Kasumi-1 (cell line): ENCODE data around the gene IPO13.
A peak's percentile ranks its signal among the peaks of the same experiment; 100 is the strongest.

ENCODE experiments used
- DNase-seq, 2 experiments: peaks; one replicate each; lab custom pipeline; 2025; lab: John Stamatoyannopoulos, UW

The IPO13 gene

DNA sequence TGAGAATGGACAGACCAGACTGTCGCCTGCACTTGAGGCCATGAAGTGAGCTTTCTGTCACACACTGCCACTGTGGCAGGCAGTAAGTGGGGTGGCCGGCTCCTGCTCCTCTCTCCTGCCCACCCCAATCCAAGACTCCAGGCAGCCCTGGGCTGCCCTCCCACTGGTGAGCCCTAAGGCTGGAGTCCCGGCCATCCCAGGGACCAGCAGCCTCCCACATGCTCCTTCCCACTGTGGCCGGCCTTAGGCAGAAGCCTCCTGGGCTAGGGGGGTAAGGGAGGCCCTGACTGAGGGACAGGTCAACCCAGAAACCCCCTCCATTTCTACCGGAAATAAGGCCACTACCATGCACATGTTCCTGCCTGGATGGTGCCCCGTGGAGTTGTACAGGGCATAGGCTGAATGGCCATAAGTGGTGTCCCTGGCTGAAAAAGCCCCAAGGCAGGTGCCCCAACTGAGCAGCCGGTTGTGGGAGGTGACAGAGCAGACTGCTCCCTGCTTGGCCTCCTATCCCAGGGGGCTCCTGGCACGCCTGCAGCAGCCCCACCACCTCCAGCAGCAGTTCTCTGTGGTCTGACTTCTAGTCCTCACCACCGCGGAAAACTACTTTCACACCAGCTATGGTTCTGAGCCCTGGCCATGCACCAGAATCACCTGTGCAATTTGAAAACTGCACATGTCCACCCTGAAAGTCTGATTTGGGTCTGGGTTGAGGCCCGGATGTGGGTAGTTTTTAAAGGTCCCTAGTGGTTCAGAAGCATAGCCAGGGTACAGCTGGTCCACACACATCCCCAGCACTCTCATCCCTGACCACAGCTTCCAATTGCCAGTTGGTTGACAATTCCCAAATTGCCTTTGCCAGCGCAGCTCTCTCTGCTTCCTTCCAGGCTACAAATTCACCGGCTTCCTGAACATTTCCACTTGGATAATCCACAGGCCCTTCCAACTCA, 14.8 kb upstream of the IPO13 start:
- DNase-seq = no peak

DNA sequence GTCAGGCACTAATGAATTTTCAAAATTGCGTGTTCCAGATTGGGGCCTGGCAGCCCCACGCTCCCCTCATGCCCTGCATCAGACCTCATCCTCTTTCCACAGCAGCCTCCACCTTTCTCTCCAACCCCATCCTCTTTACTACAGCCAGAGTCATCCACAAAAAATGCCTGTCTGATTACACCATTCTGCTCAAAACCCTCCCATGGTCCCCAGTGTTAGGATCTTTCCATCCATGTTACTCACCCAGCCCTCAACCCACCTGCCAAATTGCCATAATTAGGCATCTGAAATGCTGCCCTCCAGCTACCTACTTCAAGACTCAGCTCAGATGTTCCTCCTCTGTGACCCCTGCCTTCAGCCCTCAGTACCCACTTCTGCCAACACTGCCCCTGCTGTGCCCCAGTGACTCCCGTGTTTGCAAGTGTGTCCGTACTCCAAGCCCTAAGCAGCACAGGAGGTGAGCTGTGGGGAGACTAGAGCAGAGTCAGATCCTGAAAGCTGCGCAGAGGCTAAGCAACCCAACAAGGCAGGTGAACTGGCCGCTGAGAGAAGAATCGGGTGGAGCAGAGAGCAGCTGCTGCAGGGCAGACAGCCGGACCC, 13.9 kb upstream of the IPO13 start:
- no peak for DNase-seq

DNA sequence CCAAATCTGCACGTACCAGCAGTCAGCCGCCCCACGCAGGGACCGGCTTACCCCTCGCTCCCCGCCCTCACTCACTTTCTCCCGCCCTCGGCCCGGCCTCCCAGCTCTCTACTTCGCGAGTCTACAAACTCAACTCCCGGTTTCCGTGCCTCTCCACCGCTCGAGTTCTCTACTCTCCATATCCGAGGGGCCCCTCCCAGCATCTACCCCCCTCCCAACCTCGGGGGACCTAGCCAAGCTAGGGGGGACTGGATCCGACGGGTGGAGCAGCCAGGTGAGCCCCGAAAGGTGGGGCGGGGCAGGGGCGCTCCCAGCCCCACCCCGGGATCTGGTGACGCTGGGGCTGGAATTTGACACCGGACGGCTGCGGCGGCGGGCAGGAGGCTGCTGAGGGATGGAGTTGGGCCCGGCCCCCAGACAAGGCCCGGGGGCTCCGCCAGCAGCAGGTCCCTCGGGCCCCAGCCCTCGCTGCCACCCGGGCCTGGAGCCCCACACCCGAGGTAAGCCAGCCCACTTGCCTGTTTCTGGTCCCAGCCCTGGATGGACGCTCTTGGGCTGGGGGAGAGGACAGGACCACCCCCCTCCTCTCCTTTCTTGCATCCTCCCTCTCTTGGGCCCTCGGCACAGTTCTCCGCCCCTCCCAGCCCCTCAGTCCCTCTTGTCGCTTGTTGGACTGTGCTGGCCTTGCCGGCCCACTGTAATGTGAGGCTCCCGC, 13.2 kb upstream of the IPO13 start, which contains the start of gene ARTN:
TSS of gene ARTN (plus strand) at position 416 of the 715 bp plus-strand sequence. CDS start 1,856 bp downstream, outside the sequence.
- DNase-seq = no peak

DNA sequence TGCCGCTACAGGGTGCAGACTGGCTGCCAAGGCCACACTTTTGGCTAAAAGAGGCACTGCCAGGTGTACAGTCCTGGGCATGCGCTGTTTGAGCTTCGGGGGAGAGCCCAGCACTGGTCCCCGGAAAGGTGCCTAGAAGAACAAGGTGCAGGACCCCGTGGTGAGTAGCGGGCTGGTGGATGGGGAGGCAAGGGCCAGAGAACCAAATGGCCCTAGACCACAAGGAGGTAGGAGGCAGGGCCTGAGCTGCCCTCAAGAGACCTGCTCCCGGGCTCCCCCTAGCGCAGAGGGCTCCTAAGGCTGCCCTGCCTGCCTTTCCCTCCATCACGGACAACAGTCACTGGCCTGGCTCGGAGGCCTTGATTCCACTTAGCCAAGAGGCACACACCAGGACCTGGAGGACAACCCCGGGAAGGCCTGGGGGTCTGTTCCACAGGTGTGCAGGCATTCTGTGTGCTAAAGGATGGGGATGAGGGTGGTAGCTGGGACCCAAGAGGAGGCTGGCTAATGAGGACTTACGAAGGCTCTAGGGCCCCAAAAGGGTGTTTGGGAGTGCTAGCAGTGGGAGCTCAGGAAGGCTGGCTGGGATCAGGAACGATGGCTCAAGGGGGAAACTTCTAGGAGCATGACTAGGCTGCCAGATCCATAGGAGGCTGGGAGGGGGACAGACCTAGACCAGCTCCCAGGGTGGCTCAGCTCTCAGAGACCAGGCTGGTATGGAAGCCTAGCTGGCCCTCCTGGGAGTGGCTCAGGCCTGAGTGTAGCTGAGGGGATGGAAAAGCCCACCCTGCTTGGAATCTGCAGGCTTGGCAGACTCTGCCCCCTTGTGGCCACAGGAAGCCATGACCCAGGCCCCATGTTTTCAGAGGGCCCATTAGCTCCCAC, 12.4 kb upstream of the IPO13 start:
- DNase-seq = peak; percentile 54 to 66

DNA sequence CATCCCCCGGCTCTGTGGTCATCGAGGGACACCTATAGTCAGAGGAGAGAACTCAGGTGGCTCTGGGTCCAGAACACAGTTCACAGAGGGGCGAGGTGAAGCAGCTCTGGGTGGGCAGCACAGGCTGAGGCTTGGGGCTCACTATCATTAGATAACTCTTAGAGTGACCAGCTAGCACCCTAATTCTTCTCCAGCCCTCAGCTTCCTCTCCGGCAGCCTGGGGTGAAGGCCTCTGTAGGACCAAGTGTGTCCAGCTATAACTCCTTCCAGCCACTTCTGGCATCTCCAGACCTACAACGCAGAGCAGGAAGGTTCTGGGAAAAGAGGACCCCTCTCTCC, 11.8 kb upstream of the IPO13 start:
- no peak for DNase-seq

DNA sequence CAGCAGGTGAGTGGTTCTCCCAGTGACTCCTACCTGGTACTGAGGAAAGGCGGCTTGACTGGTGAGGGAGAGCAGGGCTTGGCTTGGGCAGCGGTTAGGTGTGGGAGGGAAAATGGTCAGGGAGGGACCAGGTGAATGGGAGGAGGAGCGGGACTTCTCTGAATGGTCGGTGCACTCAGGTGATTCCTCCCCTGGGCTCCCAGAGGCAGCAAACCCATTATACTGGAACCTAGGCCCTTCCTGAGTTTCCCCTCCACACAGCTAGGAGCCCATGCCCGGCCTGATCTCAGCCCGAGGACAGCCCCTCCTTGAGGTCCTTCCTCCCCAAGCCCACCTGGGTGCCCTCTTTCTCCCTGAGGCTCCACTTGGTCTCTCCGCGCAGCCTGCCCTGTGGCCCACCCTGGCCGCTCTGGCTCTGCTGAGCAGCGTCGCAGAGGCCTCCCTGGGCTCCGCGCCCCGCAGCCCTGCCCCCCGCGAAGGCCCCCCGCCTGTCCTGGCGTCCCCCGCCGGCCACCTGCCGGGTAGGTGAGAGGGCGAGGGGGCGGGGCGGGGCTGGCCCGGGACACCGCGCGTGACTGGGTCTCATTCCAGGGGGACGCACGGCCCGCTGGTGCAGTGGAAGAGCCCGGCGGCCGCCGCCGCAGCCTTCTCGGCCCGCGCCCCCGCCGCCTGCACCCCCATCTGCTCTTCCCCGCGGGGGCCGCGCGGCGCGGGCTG, 10.9 kb upstream of the IPO13 start:
- no peak for DNase-seq

DNA sequence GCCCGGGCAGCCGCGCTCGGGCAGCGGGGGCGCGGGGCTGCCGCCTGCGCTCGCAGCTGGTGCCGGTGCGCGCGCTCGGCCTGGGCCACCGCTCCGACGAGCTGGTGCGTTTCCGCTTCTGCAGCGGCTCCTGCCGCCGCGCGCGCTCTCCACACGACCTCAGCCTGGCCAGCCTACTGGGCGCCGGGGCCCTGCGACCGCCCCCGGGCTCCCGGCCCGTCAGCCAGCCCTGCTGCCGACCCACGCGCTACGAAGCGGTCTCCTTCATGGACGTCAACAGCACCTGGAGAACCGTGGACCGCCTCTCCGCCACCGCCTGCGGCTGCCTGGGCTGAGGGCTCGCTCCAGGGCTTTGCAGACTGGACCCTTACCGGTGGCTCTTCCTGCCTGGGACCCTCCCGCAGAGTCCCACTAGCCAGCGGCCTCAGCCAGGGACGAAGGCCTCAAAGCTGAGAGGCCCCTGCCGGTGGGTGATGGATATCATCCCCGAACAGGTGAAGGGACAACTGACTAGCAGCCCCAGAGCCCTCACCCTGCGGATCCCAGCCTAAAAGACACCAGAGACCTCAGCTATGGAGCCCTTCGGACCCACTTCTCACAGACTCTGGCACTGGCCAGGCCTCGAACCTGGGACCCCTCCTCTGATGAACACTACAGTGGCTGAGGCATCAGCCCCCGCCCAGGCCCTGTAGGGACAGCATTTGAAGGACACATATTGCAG, 10.2 kb upstream of the IPO13 start:
- peak; percentile 28 to 29 for DNase-seq

DNA sequence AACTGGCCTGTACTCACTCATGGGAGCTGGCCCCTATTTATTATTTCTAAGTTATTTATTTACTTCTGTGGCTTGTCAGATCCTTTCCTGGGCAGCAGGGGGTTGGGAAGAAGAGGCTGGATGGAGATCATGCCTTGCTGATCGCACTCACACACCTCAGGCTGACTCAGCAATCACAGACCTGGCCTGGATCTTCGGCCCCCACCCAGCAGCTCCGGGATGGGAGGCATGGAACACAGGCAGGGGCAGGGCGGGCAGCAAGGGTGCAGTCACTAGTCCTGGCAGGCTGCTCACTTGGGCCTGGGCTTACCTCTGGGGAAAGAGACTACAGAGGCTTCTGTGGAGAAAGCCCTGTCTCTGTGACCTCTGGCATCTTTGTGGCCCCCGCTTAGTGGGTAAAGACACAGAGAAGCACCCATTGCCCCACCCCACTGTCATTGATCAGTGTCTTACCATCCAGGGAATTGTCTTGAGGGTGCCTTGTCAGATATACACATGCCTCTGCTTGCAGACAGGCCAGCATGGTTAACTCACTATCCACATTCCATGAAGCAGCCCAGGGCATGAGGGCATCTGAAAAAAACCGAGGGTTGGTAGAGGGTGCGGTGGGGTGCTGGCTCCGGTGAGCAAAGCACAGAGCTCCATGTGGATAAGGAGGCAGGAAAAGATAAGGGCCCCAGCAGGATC, 9.4 kb upstream of the IPO13 start:
- no peak for DNase-seq

DNA sequence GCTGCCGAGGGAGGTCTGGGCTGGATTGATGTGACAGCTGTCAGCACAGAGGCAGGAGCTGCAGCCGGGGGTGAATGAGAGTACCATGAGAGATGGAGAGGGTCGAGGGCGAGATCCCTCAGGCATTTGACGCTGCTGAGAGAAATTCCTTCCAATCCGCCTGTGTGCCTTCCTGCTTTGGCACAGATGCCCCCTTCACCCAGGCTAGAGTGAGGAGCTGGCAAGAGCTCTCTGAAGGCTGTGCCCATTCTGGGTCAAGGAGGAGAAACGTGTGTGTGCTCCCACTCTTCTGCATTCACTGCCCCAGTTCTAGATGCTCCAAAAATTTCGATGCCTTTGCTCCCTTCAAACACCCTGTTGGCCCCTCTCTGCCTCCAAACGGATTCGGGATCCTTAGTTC, 8.4 kb upstream of the IPO13 start:
- no peak for DNase-seq

DNA sequence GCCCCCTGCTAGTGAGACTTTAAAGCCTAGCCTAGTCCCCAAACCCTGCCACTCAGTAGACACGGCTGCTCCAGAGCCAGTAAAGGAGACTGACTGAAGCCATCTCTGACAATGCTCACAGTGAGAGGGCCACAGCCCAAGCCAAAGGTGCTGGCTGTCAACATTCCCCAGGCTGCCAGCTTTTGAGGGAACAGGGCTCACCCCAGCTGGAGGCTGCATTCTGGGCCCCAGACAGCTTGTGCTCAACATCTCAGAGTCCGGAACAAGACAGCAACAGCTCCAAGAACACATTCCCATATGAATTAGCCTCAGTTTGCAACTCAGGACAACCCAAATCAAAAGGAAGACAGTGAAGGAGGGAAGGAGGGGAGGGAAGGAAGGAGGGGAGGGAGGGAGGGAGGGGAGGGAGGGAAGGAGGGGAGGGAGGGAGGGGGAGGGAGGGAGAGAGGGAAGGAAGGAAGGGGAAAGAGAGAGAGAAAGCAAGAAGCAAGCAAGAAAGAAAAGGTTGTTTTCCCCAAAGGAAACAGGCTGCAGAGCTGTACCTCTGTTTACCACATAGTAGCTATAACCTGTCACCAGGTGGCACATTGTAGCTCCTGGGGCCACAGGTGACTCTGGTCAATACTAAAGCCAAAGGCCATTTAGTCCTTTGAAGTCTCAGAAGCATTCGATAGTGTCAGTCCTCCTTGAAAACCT, 7.7 kb upstream of the IPO13 start:
- no peak for DNase-seq

DNA sequence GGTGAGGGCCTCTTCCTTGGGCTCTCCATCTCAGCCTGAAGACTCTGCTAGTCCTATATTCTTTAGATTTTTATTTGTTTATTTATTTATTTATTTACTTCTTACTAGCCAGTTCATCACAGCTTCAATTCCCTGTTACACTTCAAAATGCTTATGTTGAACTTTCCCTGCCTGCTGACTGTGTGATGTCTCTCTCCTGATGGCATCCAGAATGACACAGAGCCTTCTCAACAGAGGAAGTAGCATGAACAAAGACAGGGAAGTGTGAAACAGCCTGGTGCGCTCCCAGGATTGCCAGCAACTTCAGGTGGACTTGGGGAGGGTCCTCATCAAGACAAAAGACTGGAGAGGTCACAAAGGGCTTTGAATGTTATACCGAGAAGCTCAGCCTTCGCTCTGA, 4.3 kb upstream of the IPO13 start:
- no peak for DNase-seq

DNA sequence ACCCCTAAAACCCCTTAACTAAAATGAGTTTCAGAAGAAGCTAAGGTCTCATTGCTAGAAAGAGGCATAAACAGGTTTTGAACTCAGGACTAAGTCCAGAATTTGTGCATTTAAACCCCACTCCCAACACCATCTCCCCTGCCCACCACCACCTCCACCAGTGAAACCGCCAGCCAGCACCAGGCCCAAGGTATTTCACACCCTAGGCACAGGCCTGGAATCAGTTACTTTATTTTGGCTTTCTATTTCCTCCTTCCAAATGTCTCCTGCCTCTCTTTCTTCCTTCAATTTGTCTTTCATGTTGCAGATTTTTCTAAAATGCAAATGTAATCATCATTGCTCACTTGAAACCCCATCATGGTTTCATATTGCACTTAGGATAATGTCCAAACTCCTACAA, 1.9 kb upstream of the IPO13 start:
- no peak for DNase-seq

DNA sequence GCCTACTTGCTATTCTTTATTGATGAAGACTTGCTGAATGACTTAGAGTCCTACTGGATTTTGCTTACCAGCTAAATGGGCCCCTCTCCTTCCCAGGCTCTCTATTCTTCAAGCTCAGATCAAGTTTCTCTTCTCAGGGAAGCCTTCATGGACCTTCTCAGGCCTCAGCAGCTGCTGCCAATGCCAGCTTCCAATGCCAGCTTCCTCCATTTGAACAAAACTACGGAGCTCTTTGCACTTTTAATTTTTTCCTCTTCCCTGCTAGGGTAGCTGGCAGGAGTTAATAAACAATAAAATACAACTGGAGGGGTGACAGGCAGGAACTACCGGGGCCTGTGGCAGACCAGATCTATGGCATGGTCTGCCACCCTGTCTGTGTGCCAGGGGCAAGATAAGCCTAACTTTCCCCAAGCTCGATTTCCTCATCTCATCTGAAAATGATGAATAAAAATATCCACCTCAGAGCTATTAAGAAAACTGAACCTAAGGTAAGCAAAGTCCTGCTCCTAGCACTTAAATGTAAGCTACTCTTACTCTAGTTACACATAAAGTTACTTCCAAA, 995 bp upstream of the IPO13 start:
- no peak for DNase-seq

DNA sequence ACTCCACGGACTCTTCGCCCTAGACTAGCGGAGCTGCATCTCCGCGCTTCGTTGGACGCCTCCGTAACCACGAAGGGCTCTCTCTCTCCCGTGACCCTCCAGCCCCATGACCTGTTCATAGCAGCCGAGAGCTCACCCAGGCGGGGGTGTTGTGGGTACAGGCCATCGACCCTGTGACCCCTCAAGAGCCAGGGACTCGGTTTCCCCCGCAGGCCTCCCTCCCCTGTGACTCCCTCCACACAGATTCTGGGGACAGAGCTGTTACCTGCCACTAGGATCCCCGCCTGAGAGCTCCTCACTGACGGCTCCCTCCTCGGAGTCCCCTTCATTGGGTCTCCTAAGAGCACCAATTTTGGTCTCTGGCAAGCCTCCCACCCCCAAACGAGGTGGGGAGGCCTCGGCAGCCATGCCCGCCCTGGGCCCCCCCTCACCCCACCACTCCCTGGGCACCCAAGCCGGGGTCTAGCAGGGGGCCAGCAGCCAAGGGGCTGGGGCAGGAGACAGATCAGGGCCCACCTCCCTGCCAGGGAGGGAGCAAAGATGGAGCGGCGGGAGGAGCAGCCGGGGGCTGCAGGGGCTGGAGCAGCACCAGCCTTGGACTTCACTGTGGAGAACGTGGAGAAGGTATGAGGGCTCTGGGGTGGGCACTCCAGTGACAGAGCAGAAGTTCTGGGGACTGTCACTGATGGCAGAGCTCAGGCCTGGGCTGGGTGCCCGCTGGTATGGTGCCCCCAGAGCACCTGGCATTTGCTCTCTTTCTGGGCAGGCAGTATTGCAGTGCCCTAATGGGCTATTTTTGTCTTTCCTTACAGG, 517 bp downstream of the IPO13 start:
- DNase-seq = no peak

DNA sequence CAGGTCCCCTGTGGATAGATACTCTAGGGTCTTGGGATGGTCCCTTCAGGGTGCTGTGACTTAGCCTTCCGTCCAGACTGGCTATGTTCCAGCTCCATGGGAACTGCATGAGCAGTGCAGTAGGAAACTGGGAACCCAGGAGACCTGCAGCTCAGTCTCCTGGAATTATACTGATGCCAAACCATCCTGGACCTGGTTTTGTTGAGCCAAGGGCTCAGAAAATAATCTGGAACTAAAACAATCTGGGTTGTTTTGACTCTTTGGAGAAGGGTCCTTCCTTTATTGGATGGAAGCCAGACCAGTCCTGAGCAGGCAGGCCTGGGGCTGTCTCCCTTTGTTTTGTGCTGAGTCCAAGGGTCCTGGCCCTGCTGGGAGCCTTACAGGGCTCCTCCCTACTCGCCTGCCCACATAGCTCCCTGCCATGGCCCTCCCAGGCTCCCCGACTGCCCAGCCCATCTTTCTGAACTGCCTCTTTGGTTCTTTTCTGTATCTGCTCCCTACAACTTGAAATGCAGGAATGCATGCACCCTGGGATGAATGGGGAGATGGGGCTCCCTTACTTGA, 1.2 kb downstream of the IPO13 start:
- no peak for DNase-seq

DNA sequence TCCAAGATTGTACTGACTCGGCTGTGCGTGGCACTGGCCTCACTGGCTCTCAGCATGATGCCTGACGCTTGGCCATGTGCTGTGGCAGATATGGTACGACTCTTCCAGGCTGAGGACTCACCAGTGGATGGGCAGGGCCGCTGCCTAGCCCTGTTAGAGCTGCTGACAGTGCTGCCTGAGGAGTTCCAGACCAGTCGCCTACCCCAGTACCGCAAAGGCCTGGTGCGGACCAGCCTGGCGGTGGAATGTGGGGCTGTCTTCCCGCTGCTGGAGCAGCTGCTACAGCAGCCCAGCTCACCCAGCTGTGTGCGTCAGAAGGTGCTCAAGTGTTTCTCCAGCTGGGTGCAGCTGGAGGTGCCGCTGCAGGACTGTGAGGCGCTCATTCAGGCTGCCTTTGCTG, 2.9 kb downstream of the IPO13 start:
- DNase-seq = no peak
